ENCODE measurements around the gene GPR137B. TPM values are rescaled to one million over a fixed set of nuclear protein-coding genes. Genes with fewer than 3 reads are reported as not detected.

GPR137B gene
- total RNA-seq, 1 experiment from 2014 or later, result 105 TPM

DNA sequence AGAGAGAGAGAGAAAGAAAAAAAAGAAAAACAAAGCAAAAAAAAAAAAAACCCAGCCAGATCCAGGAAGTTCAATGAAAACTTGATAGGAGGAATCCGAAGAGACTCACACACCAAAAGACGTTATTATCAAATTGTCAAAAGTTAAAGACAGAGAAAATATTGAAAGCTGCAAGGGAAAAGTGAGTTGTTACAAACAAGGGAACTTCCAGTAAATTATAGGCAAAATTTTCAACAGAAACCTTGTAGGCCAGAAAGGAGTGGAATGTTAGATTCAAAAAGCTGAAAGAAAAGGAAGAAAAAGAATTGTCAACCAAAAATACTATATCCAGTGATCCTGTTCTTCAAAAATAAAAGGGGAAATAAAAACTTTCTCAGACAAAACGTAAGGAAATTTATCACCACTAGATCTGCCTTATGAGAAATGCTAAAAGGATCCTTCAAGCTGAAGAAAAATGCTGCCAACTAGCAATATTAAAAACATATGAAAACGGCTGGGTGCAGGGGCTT lies 115.8 kb downstream of the GPR137B start:
- DNase-seq (ENCODE audit: low read depth, low spot score), result no peak
- in situ Hi-C loops (cut with HindIII; ENCODE audit: low pct_unique_long_range_greater_than_20kb, low sequenced_read_pairs), result no loop called here

Other genes starting within 250 kb of the GPR137B start
- 0.21 TPM in 2 replicates for gene NID1, start 77.4 kb upstream of the GPR137B start, total RNA-seq (2014; rRNA removed; shearing (Covaris generic))
- gene ERO1B, start 139.4 kb downstream of the GPR137B start, total RNA-seq (2014; rRNA removed; shearing (Covaris generic)), result 5.6 and 7.7 TPM in 2 replicates